GM12878 (cell line): ENCODE results near the gene WAS. TPM values are rescaled to one million over a fixed set of nuclear protein-coding genes. Genes with fewer than 3 reads are reported as not detected.

ENCODE experiments used
- ATF7 ChIP-seq: fragments of 450-650 bp; IDR thresholded peaks from 2 replicates; pipeline ENCODE4 v1.6.1; 2016; ENCODE audit warnings: low read depth, mild to moderate bottlenecking
- CREB1 ChIP-seq: IDR thresholded peaks from 2 replicates; pipeline ENCODE4 v1.6.1; 2012; ENCODE audit warnings: low read depth, mild to moderate bottlenecking, inconsistent platforms
- E2F4 ChIP-seq: IDR thresholded peaks from 2 replicates; pipeline ENCODE4 v1.6.1; 2012; ENCODE audit warnings: low read depth, low read length, improper control_type of control experiment
- FOS ChIP-seq: IDR thresholded peaks from 3 replicates; pipeline ENCODE4 v1.6.1; 2011; ENCODE audit warnings: borderline replicate concordance; ENCODE audit not compliant: insufficient read length; ENCODE audit errors: extremely low read depth
- FOXM1 ChIP-seq: IDR thresholded peaks from 2 replicates; pipeline ENCODE4 v1.6.1; 2012; ENCODE audit warnings: low read depth, mild to moderate bottlenecking, inconsistent platforms, low read length, moderate library complexity
- GABPA ChIP-seq: IDR thresholded peaks from 2 replicates; pipeline ENCODE4 v1.6.1; 2014; ENCODE audit warnings: antibody characterized with exemption, low read depth, mild to moderate bottlenecking, inconsistent platforms
- IKZF1 ChIP-seq: fragments of 450-650 bp; conservative IDR thresholded peaks from 2 replicates; pipeline ENCODE4 v1.6.1; 2017; ENCODE audit warnings: antibody characterized with exemption, mild to moderate bottlenecking
- KAT2A ChIP-seq: conservative IDR thresholded peaks from 2 replicates; pipeline ENCODE4 v1.6.1; 2011; ENCODE audit warnings: low read depth, low read length; ENCODE audit not compliant: control insufficient read depth
- KDM1A ChIP-seq: fragments of 200-600 bp; sonication (generic); IDR thresholded peaks from 2 replicates; pipeline ENCODE4 v1.6.1; 2016; ENCODE audit warnings: borderline replicate concordance
- NFYA ChIP-seq: IDR thresholded peaks from 2 replicates; pipeline ENCODE4 v1.6.1; 2011; ENCODE audit warnings: low read depth, mild to moderate bottlenecking, low read length, improper control_type of control experiment, borderline replicate concordance
- NFYB ChIP-seq: IDR thresholded peaks from 2 replicates; pipeline ENCODE4 v1.6.1; 2011; ENCODE audit warnings: low read depth, mild to moderate bottlenecking, low read length, improper control_type of control experiment, moderate library complexity; ENCODE audit not compliant: insufficient read depth
- NR2C1 ChIP-seq: fragments of 450-650 bp; IDR thresholded peaks from 2 replicates; pipeline ENCODE4 v1.6.1; 2017; ENCODE audit warnings: antibody characterized with exemption, mild to moderate bottlenecking, moderate library complexity
- RELB ChIP-seq: fragments of 450-650 bp; IDR thresholded peaks from 2 replicates; pipeline ENCODE4 v1.6.1; 2017; ENCODE audit warnings: low read depth, mild to moderate bottlenecking, moderate library complexity
- RUNX3 ChIP-seq: IDR thresholded peaks from 2 replicates; pipeline ENCODE4 v1.6.1; 2012; ENCODE audit warnings: low read length, inconsistent platforms
- polyA plus RNA-seq, 11 experiments: library from polyadenylated mRNA; depleted of rRNA in 4 of 11; unstranded in 6 of 11; stranded (reverse) in 5 of 11; fragments of >200 nt; fragmentation: Nextera tagmentation in 4 of 11; fragmentation: Illumina TruSeq in 1 of 11; extraction: Ambion mirVana in 4 of 11; extraction: Trizol in 1 of 11; gene quantifications; 1 replicate in 1 of 11; 2 replicates in 10 of 11; pipeline versions ENCODE4 v1.2.1 to v1.2.3, GENCODE V29; 2011 to 2016; ENCODE audit warnings: inconsistent platforms in 2 of 11, missing spikeins in 2 of 11, low read depth in 1 of 11
- total RNA-seq, 4 experiments: library from RNA; depleted of rRNA in 3 of 4; stranded (reverse); fragments of >200 nt in 3 of 4; fragmentation: Illumina TruSeq in 1 of 4; extraction: Trizol in 1 of 4; gene quantifications; 2 replicates each; pipeline versions ENCODE4 v1.2.1 to v1.2.3, GENCODE V29; 2013 to 2021
- TF ChIP-seq, protein P1 (sequence below): fragments of 450-650 bp; IDR thresholded peaks from 2 replicates; pipeline ENCODE4 v1.6.1; 2018; ENCODE audit warnings: borderline replicate concordance, mild to moderate bottlenecking; ENCODE audit not compliant: partially characterized antibody
- TF ChIP-seq, protein P2 (sequence below): fragments of 450-650 bp; IDR thresholded peaks from 2 replicates; pipeline ENCODE4 v1.6.1; 2016; ENCODE audit warnings: mild to moderate bottlenecking, moderate library complexity, borderline replicate concordance
- TF ChIP-seq, protein P3 (sequence below): fragments of 450-650 bp; IDR thresholded peaks from 2 replicates; pipeline ENCODE4 v1.6.1; 2017; ENCODE audit warnings: antibody characterized with exemption, mild to moderate bottlenecking, moderate library complexity

Gene WAS
- total and polyA plus RNA-seq, 10 of the 15 experiments (the other 5 are each of a cell fraction or from before 2014, with no cell fraction given): 1.6 to 84.7 (median 23.0) TPM

DNA sequence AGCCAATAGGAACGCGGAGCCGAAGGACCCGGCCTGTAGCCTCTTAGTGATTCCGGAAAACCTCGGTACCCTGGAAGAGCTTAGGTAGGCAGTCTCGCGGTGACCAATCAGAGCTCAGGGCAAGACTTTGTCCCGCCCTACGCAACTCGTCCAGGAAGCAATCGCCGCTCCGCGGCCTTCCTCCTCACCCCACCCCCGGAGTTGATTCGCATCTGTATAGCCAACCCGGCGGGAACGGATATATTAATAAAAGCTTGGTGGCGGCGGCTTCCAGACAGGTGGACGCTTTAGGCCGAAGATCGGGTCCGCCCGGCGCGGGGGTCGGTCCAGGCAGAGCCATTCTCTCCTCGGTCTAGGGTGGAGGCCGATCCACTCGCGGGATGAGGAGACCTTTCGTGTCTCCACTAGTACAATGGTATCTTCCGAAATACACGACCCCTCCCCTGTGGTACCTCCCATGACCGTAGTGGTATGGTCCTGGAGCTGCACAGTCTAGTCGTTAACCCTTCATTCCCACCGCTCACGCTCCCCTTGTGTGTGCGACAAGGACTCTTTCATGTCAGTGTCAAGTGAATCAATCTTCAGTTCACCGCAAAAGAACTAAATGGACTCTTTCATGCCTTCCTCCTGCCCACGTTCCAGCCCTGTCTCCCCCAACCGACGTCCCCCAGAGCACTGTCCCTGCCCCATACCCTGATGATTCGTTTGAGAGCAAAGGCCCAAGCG, 53.8 kb downstream of the WAS start (continued):
- TF ChIP-seq, protein P1, sequence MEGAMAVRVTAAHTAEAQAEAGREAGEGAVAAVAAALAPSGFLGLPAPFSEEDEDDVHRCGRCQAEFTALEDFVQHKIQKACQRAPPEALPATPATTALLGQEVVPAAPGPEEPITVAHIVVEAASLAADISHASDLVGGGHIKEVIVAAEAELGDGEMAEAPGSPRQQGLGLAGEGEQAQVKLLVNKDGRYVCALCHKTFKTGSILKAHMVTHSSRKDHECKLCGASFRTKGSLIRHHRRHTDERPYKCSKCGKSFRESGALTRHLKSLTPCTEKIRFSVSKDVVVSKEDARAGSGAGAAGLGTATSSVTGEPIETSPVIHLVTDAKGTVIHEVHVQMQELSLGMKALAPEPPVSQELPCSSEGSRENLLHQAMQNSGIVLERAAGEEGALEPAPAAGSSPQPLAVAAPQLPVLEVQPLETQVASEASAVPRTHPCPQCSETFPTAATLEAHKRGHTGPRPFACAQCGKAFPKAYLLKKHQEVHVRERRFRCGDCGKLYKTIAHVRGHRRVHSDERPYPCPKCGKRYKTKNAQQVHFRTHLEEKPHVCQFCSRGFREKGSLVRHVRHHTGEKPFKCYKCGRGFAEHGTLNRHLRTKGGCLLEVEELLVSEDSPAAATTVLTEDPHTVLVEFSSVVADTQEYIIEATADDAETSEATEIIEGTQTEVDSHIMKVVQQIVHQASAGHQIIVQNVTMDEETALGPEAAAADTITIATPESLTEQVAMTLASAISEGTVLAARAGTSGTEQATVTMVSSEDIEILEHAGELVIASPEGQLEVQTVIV: peak; percentile 45
- TF ChIP-seq NR2C1: peak; percentile 97
- 0 out of 2 replicates have a peak, but pooled peaks have one; percentile 6 for TF ChIP-seq RUNX3
- TF ChIP-seq RELB: no peak
- TF ChIP-seq, protein P2, sequence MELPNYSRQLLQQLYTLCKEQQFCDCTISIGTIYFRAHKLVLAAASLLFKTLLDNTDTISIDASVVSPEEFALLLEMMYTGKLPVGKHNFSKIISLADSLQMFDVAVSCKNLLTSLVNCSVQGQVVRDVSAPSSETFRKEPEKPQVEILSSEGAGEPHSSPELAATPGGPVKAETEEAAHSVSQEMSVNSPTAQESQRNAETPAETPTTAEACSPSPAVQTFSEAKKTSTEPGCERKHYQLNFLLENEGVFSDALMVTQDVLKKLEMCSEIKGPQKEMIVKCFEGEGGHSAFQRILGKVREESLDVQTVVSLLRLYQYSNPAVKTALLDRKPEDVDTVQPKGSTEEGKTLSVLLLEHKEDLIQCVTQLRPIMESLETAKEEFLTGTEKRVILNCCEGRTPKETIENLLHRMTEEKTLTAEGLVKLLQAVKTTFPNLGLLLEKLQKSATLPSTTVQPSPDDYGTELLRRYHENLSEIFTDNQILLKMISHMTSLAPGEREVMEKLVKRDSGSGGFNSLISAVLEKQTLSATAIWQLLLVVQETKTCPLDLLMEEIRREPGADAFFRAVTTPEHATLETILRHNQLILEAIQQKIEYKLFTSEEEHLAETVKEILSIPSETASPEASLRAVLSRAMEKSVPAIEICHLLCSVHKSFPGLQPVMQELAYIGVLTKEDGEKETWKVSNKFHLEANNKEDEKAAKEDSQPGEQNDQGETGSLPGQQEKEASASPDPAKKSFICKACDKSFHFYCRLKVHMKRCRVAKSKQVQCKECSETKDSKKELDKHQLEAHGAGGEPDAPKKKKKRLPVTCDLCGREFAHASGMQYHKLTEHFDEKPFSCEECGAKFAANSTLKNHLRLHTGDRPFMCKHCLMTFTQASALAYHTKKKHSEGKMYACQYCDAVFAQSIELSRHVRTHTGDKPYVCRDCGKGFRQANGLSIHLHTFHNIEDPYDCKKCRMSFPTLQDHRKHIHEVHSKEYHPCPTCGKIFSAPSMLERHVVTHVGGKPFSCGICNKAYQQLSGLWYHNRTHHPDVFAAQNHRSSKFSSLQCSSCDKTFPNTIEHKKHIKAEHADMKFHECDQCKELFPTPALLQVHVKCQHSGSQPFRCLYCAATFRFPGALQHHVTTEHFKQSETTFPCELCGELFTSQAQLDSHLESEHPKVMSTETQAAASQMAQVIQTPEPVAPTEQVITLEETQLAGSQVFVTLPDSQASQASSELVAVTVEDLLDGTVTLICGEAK: peak; percentile 94
- TF ChIP-seq GABPA: peak; percentile 95
- TF ChIP-seq NFYA: peak; percentile 48
- TF ChIP-seq E2F4: no peak
- TF ChIP-seq IKZF1: peak; percentile 40
- peak; percentile 60; the same call in 1 of the 2 replicates for TF ChIP-seq CREB1
- TF ChIP-seq, protein P3, sequence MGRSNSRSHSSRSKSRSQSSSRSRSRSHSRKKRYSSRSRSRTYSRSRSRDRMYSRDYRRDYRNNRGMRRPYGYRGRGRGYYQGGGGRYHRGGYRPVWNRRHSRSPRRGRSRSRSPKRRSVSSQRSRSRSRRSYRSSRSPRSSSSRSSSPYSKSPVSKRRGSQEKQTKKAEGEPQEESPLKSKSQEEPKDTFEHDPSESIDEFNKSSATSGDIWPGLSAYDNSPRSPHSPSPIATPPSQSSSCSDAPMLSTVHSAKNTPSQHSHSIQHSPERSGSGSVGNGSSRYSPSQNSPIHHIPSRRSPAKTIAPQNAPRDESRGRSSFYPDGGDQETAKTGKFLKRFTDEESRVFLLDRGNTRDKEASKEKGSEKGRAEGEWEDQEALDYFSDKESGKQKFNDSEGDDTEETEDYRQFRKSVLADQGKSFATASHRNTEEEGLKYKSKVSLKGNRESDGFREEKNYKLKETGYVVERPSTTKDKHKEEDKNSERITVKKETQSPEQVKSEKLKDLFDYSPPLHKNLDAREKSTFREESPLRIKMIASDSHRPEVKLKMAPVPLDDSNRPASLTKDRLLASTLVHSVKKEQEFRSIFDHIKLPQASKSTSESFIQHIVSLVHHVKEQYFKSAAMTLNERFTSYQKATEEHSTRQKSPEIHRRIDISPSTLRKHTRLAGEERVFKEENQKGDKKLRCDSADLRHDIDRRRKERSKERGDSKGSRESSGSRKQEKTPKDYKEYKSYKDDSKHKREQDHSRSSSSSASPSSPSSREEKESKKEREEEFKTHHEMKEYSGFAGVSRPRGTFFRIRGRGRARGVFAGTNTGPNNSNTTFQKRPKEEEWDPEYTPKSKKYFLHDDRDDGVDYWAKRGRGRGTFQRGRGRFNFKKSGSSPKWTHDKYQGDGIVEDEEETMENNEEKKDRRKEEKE: peak; percentile 73
- TF ChIP-seq FOS: peak; percentile 36
- TF ChIP-seq NFYB: peak; percentile 99
- TF ChIP-seq ATF7: peak; percentile 82
- TF ChIP-seq KAT2A: no peak
- TF ChIP-seq KDM1A: no peak
- TF ChIP-seq FOXM1: no peak
